ENCODE results near the gene USP49. TPM values are rescaled to one million over a fixed set of nuclear protein-coding genes. Genes with fewer than 3 reads are reported as not detected.

USP49 gene
- total RNA-seq, 1 donor from 2014 or later, result 7.3 TPM

DNA sequence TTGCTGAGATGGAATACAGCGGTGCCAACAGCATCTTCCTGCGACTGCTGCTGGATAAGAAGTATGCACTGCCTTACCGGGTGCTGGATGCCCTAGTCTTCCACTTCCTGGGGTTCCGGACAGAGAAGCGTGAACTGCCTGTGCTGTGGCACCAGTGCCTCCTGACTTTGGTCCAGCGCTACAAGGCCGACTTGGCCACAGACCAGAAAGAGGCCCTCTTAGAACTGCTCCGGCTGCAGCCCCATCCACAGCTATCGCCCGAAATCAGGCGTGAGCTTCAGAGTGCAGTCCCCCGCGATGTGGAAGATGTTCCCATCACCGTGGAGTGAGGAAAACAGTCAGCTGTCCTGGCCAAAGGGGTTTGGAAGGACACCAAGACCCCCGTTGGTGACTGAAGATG is 37.2 kb upstream of the USP49 start:
- intact Hi-C loops (cut with micrococcal nuclease), result loop anchor here (10.0 kb wide), 1 partner anchor 632 kb away; the partner anchor contains the start of gene UBR2

DNA sequence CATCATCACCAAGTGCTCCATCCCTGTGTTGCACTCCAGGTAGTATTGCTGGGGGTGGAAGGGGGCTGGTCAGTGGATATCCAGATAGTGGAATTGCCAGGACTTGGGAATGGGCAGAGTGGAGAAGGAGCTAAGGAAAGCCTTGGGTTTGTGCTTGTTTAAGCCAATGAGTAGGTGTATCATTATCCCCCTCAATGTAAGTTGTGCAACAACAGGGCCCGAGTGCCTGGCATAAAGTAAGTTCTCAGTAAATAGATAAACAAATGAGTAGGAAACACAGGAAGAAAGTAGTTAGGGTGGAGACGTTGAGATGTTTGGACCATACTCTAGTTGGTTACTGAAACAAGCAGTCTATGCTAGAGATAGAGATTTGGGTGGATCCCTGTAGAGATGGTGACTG is 36.6 kb upstream of the USP49 start:
- intact Hi-C loops (cut with micrococcal nuclease), result loop anchor here (10.0 kb wide), 1 partner anchor 633 kb away; the partner anchor contains the start of gene UBR2

GRCh38 chr6:41929924-41930323 is 34.7 kb upstream of the USP49 start:
- intact Hi-C loops (cut with micrococcal nuclease), result loop anchor here (10.0 kb wide), 1 partner anchor 635 kb away; the partner anchor contains the start of gene UBR2

GRCh38 chr6:41927253-41927652 is 32.1 kb upstream of the USP49 start:
- intact Hi-C loops (cut with micrococcal nuclease), result no loop called here

- intact Hi-C loops (cut with micrococcal nuclease), result no loop called here
Measured at GRCh38 chr6:41922154-41922553, 27.0 kb upstream of the USP49 start.

DNA sequence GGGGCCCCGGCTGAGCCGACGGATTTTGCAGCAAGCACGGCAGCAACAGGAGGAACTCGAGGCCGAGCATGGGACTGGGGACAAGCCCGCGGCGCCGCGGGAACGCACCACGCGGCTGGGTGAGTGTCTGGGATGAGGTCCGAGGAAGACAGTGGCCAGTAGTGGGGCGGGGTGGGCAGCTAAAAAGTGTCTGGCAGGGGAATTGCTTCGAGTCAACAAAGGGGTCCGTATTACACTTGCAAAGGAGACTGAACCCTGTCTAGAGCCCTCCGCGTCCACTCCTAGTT is 26.5 kb upstream of the USP49 start:
- intact Hi-C loops (cut with micrococcal nuclease), result loop anchor here (1.0 kb wide), 7 partner anchors 15 to 296 kb away; partner anchors contain the start of genes CCND3, MRPS10, TOMM6 and USP49

DNA sequence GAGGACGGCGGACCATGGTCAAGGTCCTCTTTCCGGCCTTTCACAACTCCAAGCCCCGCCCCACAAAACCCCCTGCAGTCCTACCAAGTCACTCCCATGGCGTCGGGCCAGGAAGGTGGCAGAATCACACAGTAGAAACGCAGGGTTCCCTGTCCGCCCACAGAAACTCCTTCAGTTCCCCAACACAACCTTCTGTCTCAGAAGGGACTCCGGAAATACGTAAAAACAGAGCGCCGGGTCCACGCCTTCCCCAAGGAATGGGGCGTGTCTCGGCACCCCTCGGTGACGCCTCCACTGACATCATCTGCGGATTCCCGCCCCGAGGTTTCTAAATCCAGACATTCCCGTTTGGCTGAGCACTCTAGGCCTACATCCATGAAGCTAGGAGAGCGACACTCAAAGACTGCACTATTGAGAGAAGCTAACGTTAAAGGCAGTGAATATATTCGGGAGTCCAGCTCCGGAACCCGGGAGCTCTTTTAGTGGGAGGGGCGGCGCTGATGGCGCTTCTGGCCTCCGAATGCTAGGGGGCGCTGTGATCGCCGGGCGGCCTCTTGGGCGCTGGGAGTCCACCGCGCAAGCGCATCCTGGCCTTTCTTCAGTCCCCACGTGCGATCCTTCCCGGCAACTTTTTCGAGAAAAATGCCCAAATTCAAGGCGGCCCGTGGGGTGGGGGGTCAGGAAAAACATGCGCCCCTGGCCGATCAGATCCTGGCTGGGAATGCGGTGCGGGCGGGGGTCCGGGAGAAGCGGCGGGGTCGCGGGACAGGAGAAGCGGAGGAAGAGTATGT is 25.9 kb upstream of the USP49 start, which contains the start of the genes BYSL and MED20:
BYSL (plus strand) TSS at position 579 of the 791 bp plus-strand sequence; CDS start at position 643, 64 bp downstream.
MED20 (minus strand) TSS at position 219 of the 791 bp plus-strand sequence; CDS start at position 98, 121 bp downstream.
- intact Hi-C loops (cut with micrococcal nuclease), result loop anchor here (1.0 kb wide), 7 partner anchors 15 to 296 kb away; partner anchors contain the start of genes CCND3, MRPS10, TOMM6 and USP49

GRCh38 chr6:41917528-41917927 is 22.4 kb upstream of the USP49 start:
- intact Hi-C loops (cut with micrococcal nuclease), result no loop called here

DNA sequence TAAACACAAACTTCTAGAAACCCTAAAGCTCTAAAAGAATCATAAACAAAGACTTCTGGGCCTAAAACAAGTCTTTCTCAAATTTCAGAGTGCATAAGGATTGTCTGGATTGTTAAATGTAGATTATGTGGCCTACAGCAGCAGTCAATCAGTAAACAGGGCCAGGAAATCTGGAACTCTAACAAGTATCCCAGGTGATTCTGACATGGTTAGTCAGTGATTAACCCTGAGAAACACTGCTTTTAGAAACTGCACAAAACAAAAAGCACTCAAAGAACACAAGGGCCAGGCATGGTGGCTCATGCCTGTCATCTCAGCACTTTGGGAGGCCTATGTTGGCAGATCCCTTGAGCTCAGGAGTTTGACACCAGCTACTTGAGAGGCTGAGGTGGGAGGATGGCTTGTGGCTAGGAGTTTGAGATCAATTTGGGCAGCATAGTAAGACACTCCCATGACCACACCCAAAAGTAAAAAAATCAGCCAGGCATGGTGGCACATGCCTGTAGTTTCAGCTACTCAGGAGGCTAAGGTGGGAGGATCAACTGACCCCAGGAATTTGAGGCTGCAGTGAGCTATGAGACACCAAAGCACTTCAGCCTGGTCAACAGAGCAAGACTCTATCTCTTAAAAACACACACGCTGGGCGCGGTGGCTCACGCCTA is 19.8 kb upstream of the USP49 start:
- intact Hi-C loops (cut with micrococcal nuclease), result no loop called here

GRCh38 chr6:41914343-41914742 is 19.2 kb upstream of the USP49 start:
- intact Hi-C loops (cut with micrococcal nuclease), result no loop called here

- intact Hi-C loops (cut with micrococcal nuclease), result no loop called here
Measured at GRCh38 chr6:41909727-41910126, 14.6 kb upstream of the USP49 start.

DNA sequence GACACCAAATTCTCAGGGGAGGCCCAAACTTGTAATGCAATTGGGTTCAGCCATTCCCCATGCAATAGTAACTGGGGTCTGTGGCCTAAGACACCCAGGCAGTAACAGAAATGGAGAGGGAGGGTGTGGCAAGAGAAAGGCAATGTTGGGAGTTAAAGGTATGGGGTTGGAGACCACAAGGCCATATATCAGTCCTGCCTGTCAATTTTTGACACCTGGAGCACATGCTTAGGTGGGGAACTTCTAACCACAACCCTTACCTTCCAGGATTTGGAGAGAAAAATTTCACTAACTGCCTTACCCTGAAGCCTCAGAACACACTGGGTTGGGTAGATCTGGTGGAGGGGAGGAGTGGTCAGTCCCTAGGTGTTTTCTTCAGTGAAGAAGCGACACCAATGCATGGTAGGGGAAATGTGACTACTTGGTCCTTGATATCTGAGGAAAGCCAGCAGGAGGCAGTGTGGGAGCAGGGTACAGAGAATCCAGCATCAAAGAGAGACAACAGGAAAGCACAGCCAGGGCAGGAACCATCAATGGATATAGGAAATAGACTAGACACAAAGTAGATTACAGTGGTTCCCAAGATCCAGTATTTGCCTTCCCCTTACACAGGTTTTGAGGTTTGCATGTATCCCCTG is 6.8 kb upstream of the USP49 start:
- intact Hi-C loops (cut with micrococcal nuclease), result loop anchor here (1.0 kb wide), 1 partner anchor 142 kb away; no protein-coding TSS in a partner anchor

- intact Hi-C loops (cut with micrococcal nuclease), result no loop called here
Measured at GRCh38 chr6:41900861-41901260, 5.7 kb upstream of the USP49 start.

DNA sequence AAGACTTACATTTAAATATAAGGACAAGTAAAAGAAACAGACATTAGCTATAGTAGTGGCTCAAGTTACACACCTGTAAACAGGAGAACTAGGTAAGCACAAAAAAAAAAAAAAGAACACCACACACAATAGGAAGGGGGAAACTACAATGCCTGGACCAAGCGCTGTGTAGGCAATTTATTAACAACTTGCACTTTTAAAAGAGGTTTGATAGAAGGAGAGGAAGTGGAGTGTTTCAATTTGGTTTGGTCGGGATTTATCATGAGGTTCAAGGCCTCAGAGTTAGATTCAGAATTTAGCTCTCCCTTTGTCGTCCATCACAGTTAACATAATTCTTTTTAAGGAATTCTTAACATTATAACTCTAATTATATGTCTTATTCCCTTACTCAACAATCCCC is 1.1 kb upstream of the USP49 start:
- intact Hi-C loops (cut with micrococcal nuclease), result no loop called here

GRCh38 chr6:41894366-41895299 is 542 bp downstream of the USP49 start:
- intact Hi-C loops (cut with micrococcal nuclease), result loop anchor here (1.0 to 5.0 kb wide), 7 partner anchors 27 to 160 kb away; partner anchors contain the start of genes BYSL, MED20, TFEB and TOMM6

- intact Hi-C loops (cut with micrococcal nuclease), result loop anchor here (5.0 kb wide), 1 partner anchor 46 kb away; no protein-coding TSS in a partner anchor
Measured at GRCh38 chr6:41892921-41893564, 2.1 kb downstream of the USP49 start.

- intact Hi-C loops (cut with micrococcal nuclease), result no loop called here
Measured at GRCh38 chr6:41887331-41887751, 7.8 kb downstream of the USP49 start.

- intact Hi-C loops (cut with micrococcal nuclease), result no loop called here
Measured at GRCh38 chr6:41885930-41886329, 9.2 kb downstream of the USP49 start.

DNA sequence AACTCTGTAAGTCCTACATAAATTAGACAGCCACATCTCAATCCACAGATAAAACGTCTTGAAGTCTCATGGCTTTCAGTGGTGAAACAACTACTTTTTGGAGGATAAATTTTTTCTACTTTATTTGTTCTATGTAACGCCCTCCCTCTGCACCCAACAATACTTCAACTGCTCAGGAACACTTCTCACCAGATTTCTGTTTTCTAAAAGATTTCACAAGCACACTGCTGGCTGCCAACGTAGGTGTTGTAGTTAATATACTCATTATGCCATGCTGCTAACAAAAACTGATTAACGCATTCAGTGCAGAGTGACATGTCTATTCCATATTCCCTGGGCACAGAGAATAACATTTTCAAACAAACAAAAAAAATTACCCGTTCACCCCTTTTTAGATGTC is 10.2 kb downstream of the USP49 start:
- intact Hi-C loops (cut with micrococcal nuclease), result no loop called here

GRCh38 chr6:41881506-41881905 is 13.7 kb downstream of the USP49 start:
- intact Hi-C loops (cut with micrococcal nuclease), result no loop called here
